NCI-H510A (cell line): Measurements from ENCODE around the gene AEN.

Experiments
- DNase-seq: peaks from one replicate; lab custom pipeline; 2025; lab: John Stamatoyannopoulos, UW

The AEN gene

DNA sequence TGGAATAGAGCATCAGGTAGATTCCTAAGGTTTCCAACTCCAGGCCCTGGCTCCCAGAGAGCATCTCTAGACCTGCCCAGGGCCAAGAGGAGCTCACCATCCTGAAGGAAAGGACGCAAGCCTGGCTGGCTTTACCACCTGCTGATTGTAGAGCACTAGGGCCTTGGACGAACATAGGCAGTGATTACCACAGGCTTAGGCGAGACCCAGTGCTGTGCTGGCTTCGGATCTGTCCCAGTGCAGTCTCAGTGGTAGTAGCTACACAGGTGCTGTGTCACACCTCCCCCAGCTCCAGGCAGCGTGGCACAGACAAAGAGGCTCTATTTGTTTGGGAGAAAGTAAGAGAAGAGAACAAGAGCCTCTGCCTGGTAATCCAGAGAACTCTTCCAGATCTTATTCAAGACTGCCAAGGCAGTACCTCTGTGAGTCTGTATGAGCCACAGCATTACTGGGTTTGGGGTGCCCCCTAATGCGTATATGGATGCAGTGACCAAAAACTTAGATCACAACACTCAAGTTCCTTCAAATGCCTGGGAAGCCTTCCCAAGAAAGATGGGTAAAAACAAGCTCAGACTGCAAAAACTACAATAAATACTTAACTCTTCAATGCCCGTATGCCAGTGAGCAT, 43.1 kb downstream of the AEN start:
- DNase-seq, result no peak

DNA sequence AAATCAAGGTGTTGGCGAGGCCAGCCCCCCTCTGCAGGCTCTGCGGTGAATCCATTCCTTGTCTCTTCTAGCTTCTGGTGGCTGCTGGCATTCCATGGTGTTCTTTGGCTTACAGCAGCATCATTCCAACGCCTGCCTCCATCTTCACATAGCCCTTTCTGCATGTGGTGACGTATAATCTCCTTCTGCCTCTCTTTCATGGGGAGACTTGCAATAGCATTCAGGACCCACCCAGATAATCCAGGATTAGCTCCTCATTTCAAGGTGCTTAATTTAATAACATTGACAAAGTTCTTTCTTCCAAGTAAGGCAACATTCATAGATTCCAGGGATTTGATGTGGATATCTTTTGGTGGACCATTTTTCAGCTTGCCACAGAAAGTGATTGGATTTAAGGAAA, 53.5 kb downstream of the AEN start:
- DNase-seq, result no peak

DNA sequence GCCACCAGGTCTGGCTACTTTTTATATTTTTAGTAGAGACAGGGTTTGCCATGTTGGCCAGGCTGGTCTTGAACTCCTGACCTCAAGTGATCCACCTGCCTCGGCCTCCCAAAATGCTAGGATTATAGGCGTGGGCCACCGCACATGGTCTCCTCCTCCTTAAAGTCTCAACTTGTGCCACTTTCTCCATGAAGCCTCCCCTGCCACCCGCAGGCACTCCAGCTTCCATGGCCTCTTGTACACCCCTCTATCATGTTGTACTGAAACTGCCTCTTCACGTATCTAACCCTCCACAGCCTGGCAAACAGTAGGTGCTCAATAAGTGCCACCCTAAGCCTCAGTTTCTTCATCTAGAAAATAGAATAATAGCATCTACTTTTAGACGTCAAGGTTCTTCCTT, 57.6 kb downstream of the AEN start:
- no peak for DNase-seq

DNA sequence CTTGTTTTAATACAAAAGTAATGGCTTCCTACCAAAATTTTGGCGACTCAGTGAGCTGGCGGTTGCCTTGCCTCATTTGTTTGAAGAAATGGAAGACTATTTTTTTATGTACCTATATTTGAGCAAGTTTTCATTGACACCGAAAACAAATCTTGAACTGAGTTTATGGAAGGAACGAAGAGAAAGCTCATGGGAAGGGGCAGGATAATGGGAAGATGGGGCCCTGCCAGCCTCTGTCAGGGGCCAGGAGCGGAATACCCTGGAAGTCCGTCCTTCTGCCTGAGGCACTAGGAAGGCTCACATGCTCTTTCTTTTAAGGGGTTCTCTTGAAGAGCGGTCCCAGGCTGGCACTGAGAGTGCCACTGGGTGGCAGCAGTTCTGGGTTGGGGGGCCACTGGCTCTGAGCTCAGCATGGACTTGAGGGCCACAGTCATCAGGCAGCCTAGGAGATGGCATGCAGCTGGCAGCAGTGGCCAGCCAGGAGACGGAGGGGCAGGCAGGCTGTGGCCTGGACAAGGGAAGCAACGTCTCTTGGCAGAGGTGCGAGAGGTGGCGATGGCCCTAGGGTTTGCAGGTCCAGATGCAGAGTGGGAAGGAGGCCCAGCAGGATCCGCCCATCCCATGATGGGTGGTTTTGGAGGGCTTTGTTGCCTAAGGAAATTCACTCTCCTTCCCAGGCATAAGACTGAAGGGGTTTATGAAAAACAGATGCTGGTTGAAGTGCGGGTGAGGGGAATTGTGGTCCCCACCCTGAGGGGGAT, 59.3 kb downstream of the AEN start:
- DNase-seq, result no peak

DNA sequence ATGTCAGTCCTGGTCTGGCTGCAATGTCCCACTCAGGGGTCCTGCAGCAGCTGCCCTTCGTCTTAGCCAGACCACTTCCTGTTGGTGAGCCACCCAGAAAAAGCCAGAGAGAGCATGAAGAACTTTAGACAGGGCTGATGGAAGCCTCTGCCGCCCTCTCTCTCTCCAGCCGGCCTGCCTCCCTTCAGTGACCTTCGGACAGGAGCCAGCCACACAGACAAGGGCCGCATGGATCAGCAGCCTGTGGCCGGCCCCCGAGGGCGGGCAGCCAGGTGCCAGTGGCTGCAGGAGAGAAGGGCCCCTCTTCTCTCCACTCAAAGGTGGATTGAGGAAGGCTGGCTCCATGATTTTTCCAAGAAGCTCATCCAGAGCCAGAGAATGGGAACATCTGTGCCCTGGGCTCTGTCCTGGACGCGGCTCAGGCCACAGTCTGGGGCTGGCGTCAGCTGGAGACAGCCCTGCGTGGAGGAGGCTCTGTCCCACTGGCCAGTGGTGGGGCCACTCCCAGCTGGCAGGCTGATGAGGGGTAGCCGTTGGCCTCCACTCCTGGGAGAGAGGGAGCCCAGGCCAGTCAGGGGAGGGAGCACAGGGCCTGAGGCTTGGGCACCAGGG, 60.6 kb downstream of the AEN start:
- DNase-seq, result no peak
